Body of pancreas (tissue), 4 donors: ENCODE data around the gene CREB3L2. TPM values are rescaled to one million over a fixed set of nuclear protein-coding genes. Genes with fewer than 3 reads are reported as not detected.

Experiments used
- ATAC-seq: fragments of 150-250 bp; one replicate; pipeline ENCODE4 v1.9.1; 2016
- DNase-seq, 4 donors: peaks; one replicate each; pipeline ENCODE4 v3.0.0-alpha.2; 2019
- H3K27ac ChIP-seq, 4 donors: fragments of 200-600 bp; sonication (generic); 1 replicate in 3 of 4; 2 replicates in 1 of 4; pipeline versions ENCODE4 v1.5.1 to v1.6.1; 2016 to 2019; ENCODE audit warnings: mild to moderate bottlenecking in 1 of 4, mixed read lengths in 1 of 4, moderate library complexity in 1 of 4
- H3K27me3 ChIP-seq, 2 donors: fragments of 200-600 bp; sonication (generic); one replicate each; pipeline ENCODE4 v1.6.0; 2016; ENCODE audit warnings: mild to moderate bottlenecking in 1 of 2
- H3K36me3 ChIP-seq, 2 donors: fragments of 200-600 bp; sonication (generic); replicated peaks in 1 of 2; 2 replicates each; pipeline ENCODE4 v1.5.1; 2016; ENCODE audit warnings: low read depth in 2 of 2; ENCODE audit not compliant: insufficient read depth in 1 of 2
- H3K4me1 ChIP-seq: fragments of 200-600 bp; sonication (generic); one replicate; pipeline ENCODE4 v1.6.0; 2016
- H3K4me3 ChIP-seq, 2 donors: fragments of 200-600 bp; sonication (generic); 1 replicate in 1 of 2; 2 replicates in 1 of 2; pipeline ENCODE4 v1.5.1; 2016 to 2019
- H3K9me3 ChIP-seq, 3 donors: fragments of 200-600 bp; sonication (generic); 1 replicate in 2 of 3; 2 replicates in 1 of 3; pipeline ENCODE4 v1.5.1; 2016
- CTCF ChIP-seq, 7 experiments: fragments of 450-650 bp in 4 of 7; fragments of 200-600 bp in 3 of 7; sonication (generic) in 3 of 7; IDR thresholded peaks; one replicate each; pipeline ENCODE4 v1.5.1; 2016 to 2019; ENCODE audit warnings: antibody characterized with exemption in 7 of 7
- POLR2A ChIP-seq, 3 donors: fragments of 450-650 bp; IDR thresholded peaks; one replicate each; pipeline ENCODE4 v1.6.1; 2016; ENCODE audit warnings: antibody characterized with exemption in 3 of 3, mild to moderate bottlenecking in 2 of 3
- WGBS, 2 donors: methylation state at CpG; one replicate each; pipeline ENCODE4 v1.1.5; 2017; 5-methylcytosine and 5-hydroxymethylcytosine counted together
- intact Hi-C: fragments of 100-400 bp; cut with DNase I; formaldehyde crosslinking; loops from one replicate; pipeline ENCODE4 v1.15.1; 2023
- total RNA-seq, 2 donors: library from RNA; depleted of rRNA; stranded (reverse); fragments of >200 nt; gene quantifications; one replicate each; pipeline ENCODE4 v1.1.0, GENCODE V29; 2016

CREB3L2 gene
- total RNA-seq, 2 donors from 2014 or later = 21.3 to 28.0 TPM

GRCh38 chr7:138036135-138036534 is 34.2 kb upstream of the CREB3L2 start:
- intact Hi-C loops = no loop called here
- Histone ChIP-seq H3K4me1 (no peaks in the 10 kb centered on the region), H3K27ac (no peak overlapping the region), H3K27me3 (no peaks in the 10 kb centered on the region), H3K4me3 (no peak overlapping the region), H3K9me3 (no peaks in the 10 kb centered on the region), H3K36me3 (no peaks in the 10 kb centered on the region)
- WGBS, 2 donors = 45 to 52% methylated on average over 2 of the region's 2 CpGs
- DNase-seq = no peak
- TF ChIP-seq CTCF (IDR thresholded peaks at IDR 0.05) (no peak), POLR2A (IDR thresholded peaks at IDR 0.05) (no peak)
- no peak for ATAC-seq

- 87 to 89% methylated on average over 4 of the region's 4 CpGs for WGBS, 2 donors
- Histone ChIP-seq H3K4me3 (no peak overlapping the region), H3K4me1 (no peaks in the 10 kb centered on the region), H3K36me3 (no peaks in the 10 kb centered on the region), H3K9me3 (no peaks in the 10 kb centered on the region), H3K27ac (no peak overlapping the region), H3K27me3 (no peaks in the 10 kb centered on the region)
- DNase-seq = no peak
- intact Hi-C loops = no loop called here
- TF ChIP-seq CTCF (IDR thresholded peaks at IDR 0.05) (no peak), POLR2A (IDR thresholded peaks at IDR 0.05) (no peak)
- no peak for ATAC-seq
Observed at GRCh38 chr7:138033241-138033640, 31.4 kb upstream of the CREB3L2 start.

GRCh38 chr7:138032770-138033169 is 30.9 kb upstream of the CREB3L2 start:
- intact Hi-C loops = no loop called here
- no peaks in the 10 kb centered on the region for H3K4me1 ChIP-seq
- H3K4me3 ChIP-seq = no peak overlapping the region
- DNase-seq = no peak
- 89 to 95% methylated on average over 3 of the region's 3 CpGs for WGBS, 2 donors
- no peaks in the 10 kb centered on the region for H3K27me3 ChIP-seq
- TF ChIP-seq POLR2A (IDR thresholded peaks at IDR 0.05) (no peak), CTCF (IDR thresholded peaks at IDR 0.05) (no peak)
- no peak for ATAC-seq
- H3K36me3 ChIP-seq = no peaks in the 10 kb centered on the region
- H3K9me3 ChIP-seq = no peaks in the 10 kb centered on the region
- no peak overlapping the region for H3K27ac ChIP-seq

- DNase-seq (no peak), ATAC-seq (no peak)
- Histone ChIP-seq H3K4me3 (no peak overlapping the region), H3K36me3 (no peaks in the 10 kb centered on the region), H3K9me3 (no peaks in the 10 kb centered on the region), H3K27ac (no peak overlapping the region), H3K27me3 (no peaks in the 10 kb centered on the region), H3K4me1 (no peaks in the 10 kb centered on the region)
- intact Hi-C loops = no loop called here
- TF ChIP-seq POLR2A (IDR thresholded peaks at IDR 0.05) = no peak
- TF ChIP-seq CTCF (IDR thresholded peaks at IDR 0.05) = no peak
Observed at GRCh38 chr7:138032186-138032585, 30.3 kb upstream of the CREB3L2 start.

- WGBS, 2 donors = 78% methylated on average over 7 of the region's 7 CpGs
- TF ChIP-seq POLR2A (IDR thresholded peaks at IDR 0.05) = no peak
- no peak for TF ChIP-seq CTCF (IDR thresholded peaks at IDR 0.05)
- DNase-seq (no peak), ATAC-seq (no peak)
- Histone ChIP-seq H3K27me3 (no peaks in the 10 kb centered on the region), H3K36me3 (no peaks in the 10 kb centered on the region), H3K4me1 (no peaks in the 10 kb centered on the region), H3K27ac (no peak overlapping the region), H3K4me3 (no peak overlapping the region), H3K9me3 (no peaks in the 10 kb centered on the region)
- intact Hi-C loops = no loop called here
Observed at GRCh38 chr7:138030679-138031351, 28.9 kb upstream of the CREB3L2 start.
